ENCODE data around the gene AOAH. TPM values are rescaled to one million over a fixed set of nuclear protein-coding genes. Genes with fewer than 3 reads are reported as not detected.

Gene AOAH
- total and polyA plus RNA-seq, 12 donors: 3.4 to 52.0 (median 13.6) TPM

GRCh38 chr7:36637417-36637816 is 86.9 kb downstream of the AOAH start:
- TF ChIP-seq POLR2A (IDR thresholded peaks at IDR 0.05): no peak
- Histone ChIP-seq H3K4me3 (no peak overlapping the region), H3K4me1 (replicated peaks in 1 of 2) (no peaks in the 10 kb centered on the region), H3K27me3 (no peaks in the 10 kb centered on the region), H3K36me3 (replicated peaks in 1 of 2) (no peaks in the 10 kb centered on the region), H3K9me3 (replicated peaks in 1 of 3) (no peaks in the 10 kb centered on the region), H3K27ac (no peak overlapping the region)
- DNase-seq: no peak
- intact Hi-C loops (cut with DNase I): no loop called here
- WGBS, 4 donors: 51 to 81% (median 69%) methylated on average over 3 to 4 of the region's 4 CpGs

DNA sequence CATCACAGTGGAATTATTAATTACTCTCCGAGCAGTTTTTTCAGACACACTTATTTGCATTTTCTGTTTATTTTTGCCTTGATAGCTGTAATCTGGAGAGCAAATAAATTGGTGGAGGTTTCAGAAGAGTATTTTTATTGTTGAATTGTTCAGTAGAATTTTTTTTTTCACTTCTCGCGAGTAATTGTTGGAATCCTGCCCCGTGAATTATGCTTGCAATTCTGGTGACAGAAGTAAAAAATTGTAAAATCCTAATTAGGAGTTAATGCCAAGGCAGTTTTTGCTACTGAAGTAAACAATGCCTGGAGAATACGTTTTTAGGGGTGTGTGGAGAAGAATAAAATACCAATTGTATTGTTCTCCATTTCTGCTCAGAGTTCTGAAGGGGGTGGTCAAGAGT is 88.2 kb downstream of the AOAH start:
- 74 to 77% (median 76%) methylated on average over 5 of the region's 5 CpGs for WGBS, 4 donors
- TF ChIP-seq POLR2A (IDR thresholded peaks at IDR 0.05): no peak
- TF ChIP-seq, protein P1, sequence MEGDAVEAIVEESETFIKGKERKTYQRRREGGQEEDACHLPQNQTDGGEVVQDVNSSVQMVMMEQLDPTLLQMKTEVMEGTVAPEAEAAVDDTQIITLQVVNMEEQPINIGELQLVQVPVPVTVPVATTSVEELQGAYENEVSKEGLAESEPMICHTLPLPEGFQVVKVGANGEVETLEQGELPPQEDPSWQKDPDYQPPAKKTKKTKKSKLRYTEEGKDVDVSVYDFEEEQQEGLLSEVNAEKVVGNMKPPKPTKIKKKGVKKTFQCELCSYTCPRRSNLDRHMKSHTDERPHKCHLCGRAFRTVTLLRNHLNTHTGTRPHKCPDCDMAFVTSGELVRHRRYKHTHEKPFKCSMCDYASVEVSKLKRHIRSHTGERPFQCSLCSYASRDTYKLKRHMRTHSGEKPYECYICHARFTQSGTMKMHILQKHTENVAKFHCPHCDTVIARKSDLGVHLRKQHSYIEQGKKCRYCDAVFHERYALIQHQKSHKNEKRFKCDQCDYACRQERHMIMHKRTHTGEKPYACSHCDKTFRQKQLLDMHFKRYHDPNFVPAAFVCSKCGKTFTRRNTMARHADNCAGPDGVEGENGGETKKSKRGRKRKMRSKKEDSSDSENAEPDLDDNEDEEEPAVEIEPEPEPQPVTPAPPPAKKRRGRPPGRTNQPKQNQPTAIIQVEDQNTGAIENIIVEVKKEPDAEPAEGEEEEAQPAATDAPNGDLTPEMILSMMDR (IDR thresholded peaks at IDR 0.05): no peak
- intact Hi-C loops (cut with DNase I): no loop called here

GRCh38 chr7:36635091-36635490 is 89.2 kb downstream of the AOAH start:
- no peaks in the 10 kb centered on the region for H3K36me3 ChIP-seq (replicated peaks in 1 of 2)
- 70 to 80% (median 74%) methylated on average over 3 of the region's 3 CpGs for WGBS, 4 donors
- TF ChIP-seq, protein P1 (IDR thresholded peaks at IDR 0.05): no peak
- TF ChIP-seq POLR2A (IDR thresholded peaks at IDR 0.05): no peak
- H3K4me3 ChIP-seq: no peak overlapping the region
- H3K27ac ChIP-seq: no peak overlapping the region
- no peaks in the 10 kb centered on the region for H3K27me3 ChIP-seq
- H3K9me3 ChIP-seq (replicated peaks in 1 of 3): no peaks in the 10 kb centered on the region
- no peak for DNase-seq
- H3K4me1 ChIP-seq (replicated peaks in 1 of 2): no peaks in the 10 kb centered on the region
- intact Hi-C loops (cut with DNase I): no loop called here

More for the DNA sequence above, 88.2 kb downstream of the AOAH start:
- H3K4me3 ChIP-seq: no peak overlapping the region
- DNase-seq: no peak
- H3K36me3 ChIP-seq (replicated peaks in 1 of 2): no peaks in the 10 kb centered on the region
- H3K27ac ChIP-seq: no peak overlapping the region
- no peaks in the 10 kb centered on the region for H3K27me3 ChIP-seq
- no peaks in the 10 kb centered on the region for H3K4me1 ChIP-seq (replicated peaks in 1 of 2)
- H3K9me3 ChIP-seq (replicated peaks in 1 of 3): no peaks in the 10 kb centered on the region

GRCh38 chr7:36633377-36633776 is 90.9 kb downstream of the AOAH start:
- no peak overlapping the region for H3K27ac ChIP-seq
- no peaks in the 10 kb centered on the region for H3K36me3 ChIP-seq (replicated peaks in 1 of 2)
- 81 to 88% (median 83%) methylated on average over 9 of the region's 9 CpGs for WGBS, 4 donors
- no peak for DNase-seq
- no peak for TF ChIP-seq POLR2A (IDR thresholded peaks at IDR 0.05)
- TF ChIP-seq, protein P1 (IDR thresholded peaks at IDR 0.05): no peak
- intact Hi-C loops (cut with DNase I): no loop called here
- H3K4me1 ChIP-seq (replicated peaks in 1 of 2): no peaks in the 10 kb centered on the region
- no peaks in the 10 kb centered on the region for H3K27me3 ChIP-seq
- no peak overlapping the region for H3K4me3 ChIP-seq
- no peaks in the 10 kb centered on the region for H3K9me3 ChIP-seq (replicated peaks in 1 of 3)

DNA sequence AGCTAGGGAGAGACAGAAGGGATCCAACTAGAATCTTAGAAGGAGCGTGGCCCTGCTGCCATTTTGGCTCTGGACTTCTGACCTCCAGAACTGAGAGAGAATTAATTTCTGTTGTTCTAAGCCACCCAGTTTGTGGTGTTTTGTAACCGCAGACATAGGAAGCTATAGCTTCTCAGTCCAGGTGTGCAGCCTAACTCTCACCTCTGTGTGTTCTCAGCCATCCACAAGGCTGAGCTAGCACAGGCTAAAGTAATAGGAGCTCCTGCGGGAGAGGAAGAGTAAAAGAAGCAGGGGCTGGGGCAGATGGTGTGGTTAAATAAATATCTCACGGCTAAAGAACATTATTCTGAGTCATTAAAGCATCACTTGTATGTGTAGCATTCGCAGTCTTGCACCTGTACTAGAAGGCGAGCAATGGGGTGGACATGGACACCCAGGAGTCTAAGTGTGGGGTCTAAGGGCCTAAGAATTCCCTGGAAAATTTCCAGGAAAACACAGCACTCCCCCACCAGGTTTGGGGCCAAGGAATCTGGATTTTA is 94.1 kb downstream of the AOAH start:
- Histone ChIP-seq H3K27me3 (no peaks in the 10 kb centered on the region), H3K36me3 (replicated peaks in 1 of 2) (no peaks in the 10 kb centered on the region), H3K4me3 (no peak overlapping the region), H3K4me1 (replicated peaks in 1 of 2) (no peaks in the 10 kb centered on the region), H3K9me3 (replicated peaks in 1 of 3) (no peaks in the 10 kb centered on the region), H3K27ac (no peak overlapping the region)
- TF ChIP-seq, protein P1 (IDR thresholded peaks at IDR 0.05): no peak
- TF ChIP-seq POLR2A (IDR thresholded peaks at IDR 0.05): no peak
- 72 to 74% (median 74%) methylated on average over 6 of the region's 6 CpGs for WGBS, 4 donors
- intact Hi-C loops (cut with DNase I): no loop called here
- no peak for DNase-seq

Data from adrenal gland (tissue), 12 donors.